ENCODE measurements around the gene LEFTY1. TPM values are rescaled to one million over a fixed set of nuclear protein-coding genes. Genes with fewer than 3 reads are reported as not detected.
"Not testable (repeated sequence)": the region's sequence is repeated elsewhere in the genome, so short reads cannot be mapped to it uniquely, and the experiment has no call there.

The LEFTY1 gene
- polyA plus RNA-seq, 2 donors: 0.02 to 0.10 TPM

DNA sequence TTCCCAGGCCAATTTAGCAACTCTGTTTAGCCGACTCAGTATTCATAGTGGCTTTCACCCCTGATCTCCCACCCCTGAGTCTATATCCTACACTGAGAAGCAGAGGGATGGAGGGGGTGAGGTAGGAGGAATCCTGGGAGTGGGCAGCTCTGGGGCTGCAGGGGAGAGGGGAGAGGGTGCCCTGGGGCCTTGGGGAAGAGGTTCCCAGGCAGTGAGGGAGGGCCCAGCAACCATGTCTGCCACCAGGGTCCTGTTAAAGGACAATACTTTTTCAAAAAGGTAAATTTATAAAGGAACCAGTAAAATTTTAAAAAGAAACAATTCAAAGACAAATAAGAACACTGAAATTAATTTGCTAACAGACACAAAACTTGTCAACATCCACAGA, 48.7 kb downstream of the LEFTY1 start:
- 88 to 100% methylated on average over 1 of the region's 1 CpG for WGBS, 2 donors
- Histone ChIP-seq H3K4me1 (ENCODE audit: control insufficient read depth in 2 of 2, insufficient read depth in 2 of 2, low read length in 1 of 2) (peaks cover 0 to 3% of the 10 kb centered on the region in 2 donors), H3K27me3 (ENCODE audit: control insufficient read depth in 1 of 2, insufficient read depth in 2 of 2, low read length in 2 of 2) (no peaks in the 10 kb centered on the region), H3K4me3 (ENCODE audit: low read depth in 1 of 2, low read length in 2 of 2) (no peak overlapping the region), H3K27ac (ENCODE audit: low read depth in 2 of 2, low read length in 1 of 2) (no peak overlapping the region), H3K36me3 (ENCODE audit: control insufficient read depth in 2 of 2, insufficient read depth in 2 of 2, low read length in 1 of 2) (peaks cover 10 to 38% of the 10 kb centered on the region in 2 donors), H3K9me3 (ENCODE audit: control insufficient read depth in 2 of 2, insufficient read depth in 1 of 2, low read depth in 1 of 2, low read length in 1 of 2) (no peaks in the 10 kb centered on the region)

DNA sequence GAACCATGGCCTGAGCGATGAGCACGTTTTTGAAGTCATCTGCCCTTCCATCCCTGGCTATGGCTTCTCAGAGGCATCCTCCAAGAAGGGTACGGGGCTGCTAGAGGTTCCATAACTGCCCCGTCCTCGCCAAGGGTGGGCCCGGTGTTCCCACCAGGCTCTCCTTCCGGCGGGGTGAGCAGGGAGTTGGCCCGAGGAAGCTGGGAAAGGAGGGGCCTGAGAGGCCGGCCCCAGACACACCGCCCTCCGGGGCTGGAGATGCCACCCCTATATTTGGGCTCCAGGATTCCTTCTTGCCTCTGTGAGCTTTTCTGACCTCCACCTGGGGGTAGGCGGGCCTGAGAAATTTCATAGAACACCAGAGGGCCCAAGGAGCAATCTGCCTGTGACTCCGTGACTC, 50.2 kb downstream of the LEFTY1 start:
- Histone ChIP-seq H3K9me3 (ENCODE audit: control insufficient read depth in 2 of 2, insufficient read depth in 1 of 2, low read depth in 1 of 2, low read length in 1 of 2) (no peaks in the 10 kb centered on the region), H3K4me1 (ENCODE audit: control insufficient read depth in 2 of 2, insufficient read depth in 2 of 2, low read length in 1 of 2) (peaks cover 0 to 2% of the 10 kb centered on the region in 2 donors), H3K27me3 (ENCODE audit: control insufficient read depth in 1 of 2, insufficient read depth in 2 of 2, low read length in 2 of 2) (no peaks in the 10 kb centered on the region), H3K4me3 (ENCODE audit: low read depth in 1 of 2, low read length in 2 of 2) (no peak overlapping the region), H3K36me3 (ENCODE audit: control insufficient read depth in 2 of 2, insufficient read depth in 2 of 2, low read length in 1 of 2) (peaks cover 8 to 30% of the 10 kb centered on the region in 2 donors), H3K27ac (ENCODE audit: low read depth in 2 of 2, low read length in 1 of 2) (no peak overlapping the region)
- 88 to 91% methylated on average over 13 to 14 of the region's 14 CpGs for WGBS, 2 donors

DNA sequence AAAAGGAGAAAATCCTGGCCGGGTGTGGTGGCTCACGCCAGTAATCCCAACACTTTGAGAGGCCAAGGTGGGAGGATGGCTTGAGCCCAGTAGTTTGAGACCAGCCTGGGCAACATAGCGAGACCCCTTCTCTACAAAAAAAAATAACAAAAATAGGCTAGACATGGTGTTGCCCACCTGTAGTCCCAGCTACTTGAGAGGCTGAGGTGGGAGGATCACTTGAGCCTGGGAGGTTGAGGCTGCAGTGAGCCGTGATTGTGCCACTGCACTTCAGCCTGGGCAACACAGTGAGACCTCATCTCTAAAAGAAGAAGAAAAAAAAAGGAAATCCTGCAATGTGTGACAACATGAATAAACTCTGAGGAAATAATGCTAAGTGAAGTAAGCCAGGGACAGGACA, 52.6 kb downstream of the LEFTY1 start:
- Histone ChIP-seq H3K27ac (ENCODE audit: low read depth in 2 of 2, low read length in 1 of 2) (peak overlapping the region in 1 of 2 donors; percentile 21), H3K36me3 (ENCODE audit: control insufficient read depth in 2 of 2, insufficient read depth in 2 of 2, low read length in 1 of 2) (peaks cover 4 to 30% of the 10 kb centered on the region in 2 donors)
- not testable (repeated sequence) for H3K27me3 ChIP-seq (ENCODE audit: control insufficient read depth in 1 of 2, insufficient read depth in 2 of 2, low read length in 2 of 2); H3K9me3 ChIP-seq (ENCODE audit: control insufficient read depth in 2 of 2, insufficient read depth in 1 of 2, low read depth in 1 of 2, low read length in 1 of 2); H3K4me1 ChIP-seq (ENCODE audit: control insufficient read depth in 2 of 2, insufficient read depth in 2 of 2, low read length in 1 of 2); H3K4me3 ChIP-seq (ENCODE audit: low read depth in 1 of 2, low read length in 2 of 2)
- 89 to 91% methylated on average over 4 of the region's 4 CpGs for WGBS, 2 donors

Other genes with a start within 250 kb of the LEFTY1 start
- gene ENAH, start 236.0 kb downstream of the LEFTY1 start, polyA plus RNA-seq: 1 to 10 TPM; 6.7 to 6.9 TPM
- 100 to 1,000 TPM; 129 to 158 TPM for gene SRP9, start 111.3 kb downstream of the LEFTY1 start, polyA plus RNA-seq
- 10 to 100 TPM; 62.5 to 90.7 TPM for gene EPHX1, start 79.0 kb downstream of the LEFTY1 start, polyA plus RNA-seq
- gene TMEM63A, start 6.8 kb downstream of the LEFTY1 start, polyA plus RNA-seq: 10 to 100 TPM; 11.2 to 34.9 TPM
- gene PYCR2, start 35.1 kb upstream of the LEFTY1 start, polyA plus RNA-seq: 10 to 100 TPM; 38.2 to 41.5 TPM
- not detected for gene LEFTY2, start 52.1 kb upstream of the LEFTY1 start, polyA plus RNA-seq
- 1 to 10 TPM; 3.3 to 6.1 TPM for gene SDE2, start 110.2 kb upstream of the LEFTY1 start, polyA plus RNA-seq
- 1,000 to 10,000 TPM in 1 of 2 donors, 100 to 1,000 TPM in 1; 679 to 1,046 TPM for gene H3-3A, start 173.6 kb upstream of the LEFTY1 start, polyA plus RNA-seq

Data from esophagus (tissue), 2 donors.